SK-N-SH (cell line): ENCODE data around the gene PFDN1. TPM values are rescaled to one million over a fixed set of nuclear protein-coding genes. Genes with fewer than 3 reads are reported as not detected.

Source experiments
- CTCF ChIA-PET: fragments of 300-600, 350-600 bp; formaldehyde crosslinking; extraction: SDS; loops from one replicate; lab custom pipeline; 2021; lab: Yijun Ruan, JAX
- POLR2A ChIA-PET: fragments of 350-600 bp; sonication (Branson Sonifier 250); formaldehyde crosslinking; extraction: SDS; loops from one replicate; lab custom pipeline; 2020; ENCODE audit warnings: antibody characterized with exemption, inconsistent platforms; lab: Yijun Ruan, JAX
- DNase-seq: peaks from one replicate; pipeline ENCODE4 v3.0.0; 2012
- H2AFZ ChIP-seq: fragments of 200-600 bp; sonication (generic); 2 replicates; pipeline ENCODE4 v1.8.1; 2016; ENCODE audit warnings: antibody characterized with exemption, mild to moderate bottlenecking, low read depth
- H3F3A ChIP-seq: fragments of 200-600 bp; sonication (generic); replicated peaks from 2 replicates; pipeline ENCODE3; 2016; ENCODE audit warnings: antibody characterized with exemption, mild to moderate bottlenecking; ENCODE audit not compliant: insufficient read depth
- H3K27ac ChIP-seq, 2 experiments: fragments of 200-500 bp in 1 of 2; fragments of 200-600 bp in 1 of 2; sonication (Bioruptor generic) in 1 of 2; sonication (generic), shearing (Covaris generic) in 1 of 2; 2 replicates each; pipeline versions ENCODE4 v1.5.1 to v1.6.1; 2014 to 2016; ENCODE audit warnings: low read depth in 2 of 2, inconsistent platforms in 1 of 2, low read length in 1 of 2, mild to moderate bottlenecking in 1 of 2, mixed read lengths in 1 of 2
- H3K27me3 ChIP-seq: fragments of 200-600 bp; sonication (generic), shearing (Covaris generic); 2 replicates; pipeline ENCODE4 v1.6.1; 2016; ENCODE audit warnings: mixed run types; ENCODE audit not compliant: insufficient read depth
- H3K36me3 ChIP-seq, 2 experiments: fragments of 200-500 bp in 1 of 2; fragments of 200-600 bp in 1 of 2; sonication (Bioruptor generic) in 1 of 2; sonication (generic) in 1 of 2; replicated peaks in 1 of 2; 2 replicates each; pipeline versions ENCODE3 to v1.5.1; 2014 to 2016; ENCODE audit warnings: low read length in 1 of 2, mild to moderate bottlenecking in 1 of 2; ENCODE audit not compliant: insufficient read depth in 2 of 2, control insufficient read depth in 1 of 2
- H3K4me1 ChIP-seq, 2 experiments: fragments of 200-500 bp in 1 of 2; fragments of 200-600 bp in 1 of 2; sonication (Bioruptor generic) in 1 of 2; sonication (generic), shearing (Covaris generic) in 1 of 2; 2 replicates each; pipeline versions ENCODE4 v1.5.1 to v1.6.1; 2014 to 2016; ENCODE audit warnings: low read depth in 1 of 2, low read length in 1 of 2, mixed run types in 1 of 2; ENCODE audit not compliant: insufficient read depth in 2 of 2, control insufficient read depth in 1 of 2
- H3K4me2 ChIP-seq: fragments of 200-600 bp; sonication (generic), shearing (Covaris generic); 2 replicates; pipeline ENCODE4 v1.6.1; 2017; ENCODE audit warnings: mixed run types
- H3K4me3 ChIP-seq, 2 experiments: fragments of 200-500 bp in 1 of 2; fragments of 200-600 bp in 1 of 2; sonication (Bioruptor generic) in 1 of 2; sonication (generic), shearing (Covaris generic) in 1 of 2; 2 replicates each; pipeline versions ENCODE4 v1.5.1 to v1.8.1; 2014 to 2016; ENCODE audit warnings: low read depth in 2 of 2, inconsistent platforms in 1 of 2, low read length in 1 of 2, mild to moderate bottlenecking in 1 of 2, mixed read lengths in 1 of 2, moderate library complexity in 1 of 2
- H3K79me2 ChIP-seq: fragments of 200-600 bp; sonication (generic); 2 replicates; pipeline ENCODE4 v1.8.1; 2017; ENCODE audit warnings: mild to moderate bottlenecking; ENCODE audit not compliant: insufficient read depth
- H3K9ac ChIP-seq: fragments of 200-600 bp; sonication (generic); 2 replicates; pipeline ENCODE4 v1.6.1; 2017; ENCODE audit warnings: mixed run types
- H3K9me2 ChIP-seq: fragments of 200-600 bp; sonication (generic); 2 replicates; pipeline ENCODE4 v1.6.1; 2017; ENCODE audit warnings: mixed run types
- H3K9me3 ChIP-seq: fragments of 200-600 bp; sonication (generic); 2 replicates; pipeline ENCODE4 v1.6.1; 2017; ENCODE audit warnings: mixed run types, mild to moderate bottlenecking, moderate library complexity
- H4K20me1 ChIP-seq: fragments of 200-600 bp; sonication (generic); 2 replicates; pipeline ENCODE4 v1.6.1; 2017; ENCODE audit warnings: mild to moderate bottlenecking, mixed run types; ENCODE audit not compliant: insufficient read depth
- CHD2 ChIP-seq: fragments of 150-350 bp; IDR thresholded peaks from 2 replicates; pipeline ENCODE4 v1.6.1; 2018; ENCODE audit warnings: low read length; ENCODE audit not compliant: partially characterized antibody
- CTCF ChIP-seq: fragments of 200-600 bp; sonication (generic); IDR thresholded peaks from 2 replicates; pipeline ENCODE4 v1.6.1; 2017; ENCODE audit warnings: antibody characterized with exemption, mild to moderate bottlenecking, moderate library complexity
- EP300 ChIP-seq, 2 experiments: IDR thresholded peaks; 2 replicates each; pipeline versions ENCODE4 v1.4.0 to v1.6.1; 2012; ENCODE audit warnings: borderline replicate concordance in 1 of 2, low read depth in 1 of 2, low read length in 1 of 2
- FOXM1 ChIP-seq: IDR thresholded peaks from 2 replicates; pipeline ENCODE4 v1.4.0; 2012; ENCODE audit warnings: low read depth, mild to moderate bottlenecking
- IRF3 ChIP-seq: fragments of 150-350 bp; IDR thresholded peaks from 2 replicates; pipeline ENCODE4 v1.6.1; 2016; ENCODE audit warnings: mild to moderate bottlenecking, low read depth, low read length
- JUND ChIP-seq: IDR thresholded peaks from 2 replicates; pipeline ENCODE4 v1.4.0; 2012
- MAX ChIP-seq: IDR thresholded peaks from 2 replicates; pipeline ENCODE4 v1.4.0; 2012; ENCODE audit warnings: low read depth
- MXI1 ChIP-seq: IDR thresholded peaks from 2 replicates; pipeline ENCODE4 v1.6.1; 2012; ENCODE audit warnings: mild to moderate bottlenecking, low read depth, low read length, improper control_type of control experiment
- NRF1 ChIP-seq: IDR thresholded peaks from 2 replicates; pipeline ENCODE4 v1.6.1; 2012; ENCODE audit warnings: low read depth, mild to moderate bottlenecking, low read length
- REST ChIP-seq: IDR thresholded peaks from 2 replicates; pipeline ENCODE4 v1.6.1; 2012; ENCODE audit warnings: mild to moderate bottlenecking, low read depth, low read length, moderate library complexity
- RXRA ChIP-seq: IDR thresholded peaks from 2 replicates; pipeline ENCODE4 v1.4.0; 2012; ENCODE audit warnings: low read depth, mild to moderate bottlenecking, borderline replicate concordance
- SIN3A ChIP-seq: IDR thresholded peaks from 2 replicates; pipeline ENCODE4 v1.6.1; 2012; ENCODE audit warnings: low read depth, mild to moderate bottlenecking, low read length, moderate library complexity, borderline replicate concordance
- TCF12 ChIP-seq: IDR thresholded peaks from 2 replicates; pipeline ENCODE4 v1.4.0; 2012
- USF1 ChIP-seq: IDR thresholded peaks from 2 replicates; pipeline ENCODE4 v1.4.0; 2012; ENCODE audit warnings: low read depth, borderline replicate concordance
- USF2 ChIP-seq: fragments of 150-350 bp; IDR thresholded peaks from 2 replicates; pipeline ENCODE4 v1.6.1; 2017; ENCODE audit warnings: antibody characterized with exemption, low read length, low read depth, borderline replicate concordance
- YY1 ChIP-seq: IDR thresholded peaks from 2 replicates; pipeline ENCODE4 v1.4.0; 2012; ENCODE audit warnings: low read depth, mild to moderate bottlenecking
- ZBTB33 ChIP-seq: IDR thresholded peaks from 2 replicates; pipeline ENCODE4 v1.4.0; 2012; ENCODE audit warnings: low read depth, borderline replicate concordance
- WGBS: methylation state at CpG from one replicate; pipeline ENCODE4 v1.1.6; 2017; ENCODE audit warnings: low lambda C conversion rate; 5-methylcytosine and 5-hydroxymethylcytosine counted together
- polyA plus RNA-seq, 3 experiments: library from polyadenylated mRNA; depleted of rRNA; stranded (reverse); fragments of >200 nt; gene quantifications; 2 replicates each; pipeline ENCODE4 v1.2.3, GENCODE V29; 2012

Gene PFDN1
- polyA plus RNA-seq, 1 of the 3 experiments (the other 2 are of a cell fraction): 55.2 TPM

GRCh38 chr5:140348104-140348503, 45.2 kb upstream of the PFDN1 start:
- H3K9me3 ChIP-seq: no peaks in the 10 kb centered on the region
- no peak overlapping the region for H3K27ac ChIP-seq
- no peaks in the 10 kb centered on the region for H3K27me3 ChIP-seq
- 91% methylated on average over 4 of the region's 4 CpGs for WGBS
- H2AFZ ChIP-seq: no peak overlapping the region
- peaks cover 17% of the 10 kb centered on the region for H4K20me1 ChIP-seq
- H3K4me1 ChIP-seq: peaks cover 12 to 18% of the 10 kb centered on the region in 2 experiments
- ChIA-PET POLR2A (no interaction called here), CTCF (interaction anchor here (1.0 to 15.0 kb wide), 6 partner anchors 15 to 120 kb away, joined by 3 to 418 read pairs (median 6); no protein-coding TSS in a partner anchor)
- H3F3A ChIP-seq: peaks cover 11% of the 10 kb centered on the region
- H3K79me2 ChIP-seq: peaks cover 33% of the 10 kb centered on the region
- H3K9me2 ChIP-seq: no peaks in the 10 kb centered on the region
- no peak for DNase-seq
- H3K4me2 ChIP-seq: no peak overlapping the region
- H3K36me3 ChIP-seq: peaks cover 0 to 7% of the 10 kb centered on the region in 2 experiments
- H3K4me3 ChIP-seq: no peak overlapping the region
- H3K9ac ChIP-seq: no peak overlapping the region
- TF ChIP-seq NRF1 (no peak), USF2 (no peak), JUND (no peak), YY1 (no peak), ZBTB33 (no peak), USF1 (no peak), CTCF (no peak), IRF3 (no peak), SIN3A (no peak), MAX (no peak), CHD2 (no peak), FOXM1 (no peak), MXI1 (no peak), TCF12 (no peak), RXRA (no peak), EP300 (IDR thresholded peaks at IDR 0.05; ENCODE audit: borderline replicate concordance in 1 of 2, low read depth in 1 of 2, low read length in 1 of 2) (no peak), REST (no peak)
